OCI-LY7 (cell line): ENCODE results near the gene MRPS16. TPM values are rescaled to one million over a fixed set of nuclear protein-coding genes. Genes with fewer than 3 reads are reported as not detected.

Source experiments
- BruUV-seq: library from RNA; stranded (reverse); fragments of 400-500 nt; replicated peaks from 2 replicates; lab custom pipeline; 2021; lab: Mats Ljungman, UMichigan
- CTCF ChIA-PET: fragments of 300-600 bp; sonication (Branson Sonifier 250); formaldehyde crosslinking; loops from one replicate; lab custom pipeline; 2022; ENCODE audit warnings: antibody characterized with exemption; ENCODE audit not compliant: unreplicated experiment; lab: Charles Lee
- POLR2A ChIA-PET: fragments of 300-600 bp; sonication (Branson Sonifier 250); formaldehyde crosslinking; loops from one replicate; lab custom pipeline; 2022; ENCODE audit warnings: antibody characterized with exemption; lab: Charles Lee
- DNase-seq: peaks from one replicate; pipeline ENCODE4 v3.0.0-alpha.2; 2015; ENCODE audit warnings: low spot score
- H2AFZ ChIP-seq: fragments of 200-600 bp; sonication (generic), shearing (Covaris generic); 2 replicates; pipeline ENCODE4 v1.6.1; 2014; ENCODE audit warnings: mild to moderate bottlenecking, antibody characterized with exemption, low read length, moderate library complexity
- H3K27ac ChIP-seq: fragments of 200-600 bp; sonication (generic); 2 replicates; pipeline ENCODE4 v1.5.1; 2014; ENCODE audit warnings: mixed run types, low read depth, mild to moderate bottlenecking, moderate library complexity, low read length, inconsistent platforms; ENCODE audit not compliant: poor library complexity, severe bottlenecking
- H3K36me3 ChIP-seq: fragments of 200-600 bp; sonication (generic); 2 replicates; pipeline ENCODE4 v1.6.1; 2014; ENCODE audit warnings: mild to moderate bottlenecking, antibody characterized with exemption, low read length, moderate library complexity, mixed read lengths; ENCODE audit not compliant: insufficient read depth
- H3K4me1 ChIP-seq: fragments of 200-600 bp; sonication (generic); 2 replicates; pipeline ENCODE4 v1.5.1; 2014; ENCODE audit warnings: mild to moderate bottlenecking, low read length; ENCODE audit not compliant: insufficient read depth, poor library complexity, severe bottlenecking
- H3K4me2 ChIP-seq: fragments of 200-600 bp; sonication (generic); 2 replicates; pipeline ENCODE4 v1.6.1; 2014; ENCODE audit warnings: mild to moderate bottlenecking, low read length
- H3K4me3 ChIP-seq: fragments of 200-600 bp; sonication (generic); 2 replicates; pipeline ENCODE4 v1.5.1; 2014; ENCODE audit warnings: mild to moderate bottlenecking, low read depth, low read length; ENCODE audit not compliant: poor library complexity, severe bottlenecking
- H3K79me2 ChIP-seq: fragments of 200-600 bp; sonication (generic); 2 replicates; pipeline ENCODE4 v1.6.1; 2016; ENCODE audit warnings: low read depth, mild to moderate bottlenecking, low read length, moderate library complexity, mixed read lengths; ENCODE audit not compliant: insufficient read depth
- H3K9me2 ChIP-seq: fragments of 200-600 bp; sonication (generic); 2 replicates; pipeline ENCODE4 v1.6.1; 2016; ENCODE audit warnings: mild to moderate bottlenecking, low read length, mixed read lengths; ENCODE audit not compliant: insufficient read depth
- H3K9me3 ChIP-seq: fragments of 200-600 bp; sonication (generic); 2 replicates; pipeline ENCODE4 v1.6.1; 2014; ENCODE audit warnings: mild to moderate bottlenecking, mixed run types, low read length, mixed read lengths
- H4K20me1 ChIP-seq: fragments of 200-600 bp; sonication (generic); 2 replicates; pipeline ENCODE4 v1.6.1; 2014; ENCODE audit warnings: mild to moderate bottlenecking, antibody characterized with exemption, low read length, moderate library complexity, mixed read lengths; ENCODE audit not compliant: insufficient read depth
- EZH2phosphoT487 ChIP-seq: fragments of 200-600 bp; sonication (generic); IDR thresholded peaks from 2 replicates; pipeline ENCODE4 v1.6.1; 2018; ENCODE audit warnings: low read depth, borderline replicate concordance, mild to moderate bottlenecking, mixed run types, antibody characterized with exemption, low read length, moderate library complexity, mixed read lengths
- intact Hi-C: fragments of 100-400 bp; cut with micrococcal nuclease; formaldehyde crosslinking; loops from one replicate; pipeline ENCODE4 v1.10.0; 2022; ENCODE audit not compliant: unreplicated experiment
- total RNA-seq, 2 experiments: library from RNA; depleted of rRNA in 1 of 2; stranded (reverse); fragments of >200 nt in 1 of 2; shearing (Covaris generic) in 1 of 2; gene quantifications; 2 replicates each; pipeline ENCODE4 v1.2.3, GENCODE V29; 2014 to 2022
- TF ChIP-seq, protein P1 (sequence below): fragments of 200-600 bp; sonication (generic); conservative IDR thresholded peaks from 2 replicates; pipeline ENCODE4 v1.5.1; 2014; ENCODE audit warnings: mild to moderate bottlenecking, antibody characterized with exemption, low read length, moderate library complexity, mixed read lengths

The MRPS16 gene
- total RNA-seq, 2 experiments from 2014 or later: 81.6 to 135 TPM

GRCh38 chr10:73210395-73211105, 41.9 kb downstream of the MRPS16 start:
- no TSS peak for BruUV-seq

GRCh38 chr10:73209705-73210104, 42.7 kb downstream of the MRPS16 start:
- no TSS peak for BruUV-seq
- H3K9me3 ChIP-seq: no peaks in the 10 kb centered on the region
- H3K27ac ChIP-seq: no peak overlapping the region
- H3K4me2 ChIP-seq: no peak overlapping the region
- H3K4me1 ChIP-seq: no peaks in the 10 kb centered on the region
- H3K79me2 ChIP-seq: no peaks in the 10 kb centered on the region
- no peak overlapping the region for H3K4me3 ChIP-seq
- ChIA-PET CTCF (no interaction called here), POLR2A (interaction anchor here (0.6 kb wide), 1 partner anchor 66 kb away, joined by 3 read pairs; no protein-coding TSS in a partner anchor)
- no peaks in the 10 kb centered on the region for H3K36me3 ChIP-seq
- intact Hi-C loops: no loop called here
- no peak for TF ChIP-seq EZH2phosphoT487
- TF ChIP-seq, protein P1, sequence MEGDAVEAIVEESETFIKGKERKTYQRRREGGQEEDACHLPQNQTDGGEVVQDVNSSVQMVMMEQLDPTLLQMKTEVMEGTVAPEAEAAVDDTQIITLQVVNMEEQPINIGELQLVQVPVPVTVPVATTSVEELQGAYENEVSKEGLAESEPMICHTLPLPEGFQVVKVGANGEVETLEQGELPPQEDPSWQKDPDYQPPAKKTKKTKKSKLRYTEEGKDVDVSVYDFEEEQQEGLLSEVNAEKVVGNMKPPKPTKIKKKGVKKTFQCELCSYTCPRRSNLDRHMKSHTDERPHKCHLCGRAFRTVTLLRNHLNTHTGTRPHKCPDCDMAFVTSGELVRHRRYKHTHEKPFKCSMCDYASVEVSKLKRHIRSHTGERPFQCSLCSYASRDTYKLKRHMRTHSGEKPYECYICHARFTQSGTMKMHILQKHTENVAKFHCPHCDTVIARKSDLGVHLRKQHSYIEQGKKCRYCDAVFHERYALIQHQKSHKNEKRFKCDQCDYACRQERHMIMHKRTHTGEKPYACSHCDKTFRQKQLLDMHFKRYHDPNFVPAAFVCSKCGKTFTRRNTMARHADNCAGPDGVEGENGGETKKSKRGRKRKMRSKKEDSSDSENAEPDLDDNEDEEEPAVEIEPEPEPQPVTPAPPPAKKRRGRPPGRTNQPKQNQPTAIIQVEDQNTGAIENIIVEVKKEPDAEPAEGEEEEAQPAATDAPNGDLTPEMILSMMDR: no peak
- H2AFZ ChIP-seq: no peak overlapping the region
- H3K9me2 ChIP-seq: no peaks in the 10 kb centered on the region
- no peaks in the 10 kb centered on the region for H4K20me1 ChIP-seq
- no peak for DNase-seq

More at GRCh38 chr10:73210395-73211105, 41.9 kb downstream of the MRPS16 start:
- Histone ChIP-seq H3K4me2 (no peak overlapping the region), H3K79me2 (no peaks in the 10 kb centered on the region), H3K27ac (no peak overlapping the region), H2AFZ (no peak overlapping the region), H3K36me3 (no peaks in the 10 kb centered on the region), H3K4me3 (no peak overlapping the region), H4K20me1 (no peaks in the 10 kb centered on the region), H3K4me1 (no peaks in the 10 kb centered on the region), H3K9me3 (no peaks in the 10 kb centered on the region), H3K9me2 (no peaks in the 10 kb centered on the region)
- TF ChIP-seq, protein P1: no peak
- TF ChIP-seq EZH2phosphoT487: no peak
- no peak for DNase-seq
- POLR2A ChIA-PET: no interaction called here
- intact Hi-C loops: no loop called here
- CTCF ChIA-PET: no interaction called here

DNA sequence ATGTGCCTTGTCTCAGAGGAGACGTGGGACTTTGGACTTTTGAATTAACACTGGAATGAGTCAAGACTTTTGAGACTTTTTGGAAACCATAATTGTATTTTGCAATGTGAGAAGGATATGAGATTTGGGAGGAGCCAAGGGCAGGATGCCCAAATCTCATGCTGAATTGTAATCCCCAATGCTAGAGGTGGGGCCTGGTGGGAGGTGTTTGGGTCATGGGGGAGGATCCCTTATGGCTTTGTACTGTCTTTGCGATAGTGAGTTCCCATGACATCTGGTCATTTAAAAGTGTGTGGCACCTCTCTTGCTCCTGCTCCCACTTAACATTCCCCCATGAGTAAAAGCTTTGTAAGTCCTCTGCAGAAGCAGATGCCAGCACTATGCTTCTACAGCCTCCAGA, 44.6 kb downstream of the MRPS16 start:
- no peak for DNase-seq
- Histone ChIP-seq H3K9me2 (no peaks in the 10 kb centered on the region), H3K4me1 (no peaks in the 10 kb centered on the region), H3K9me3 (no peaks in the 10 kb centered on the region), H2AFZ (no peak overlapping the region), H3K4me3 (no peak overlapping the region), H3K27ac (no peak overlapping the region), H4K20me1 (no peaks in the 10 kb centered on the region), H3K79me2 (no peaks in the 10 kb centered on the region), H3K36me3 (no peaks in the 10 kb centered on the region), H3K4me2 (no peak overlapping the region)
- ChIA-PET POLR2A (interaction anchor here (0.7 kb wide), 1 partner anchor 520 kb away, joined by 3 read pairs; no protein-coding TSS in a partner anchor), CTCF (no interaction called here)
- BruUV-seq: no TSS peak
- intact Hi-C loops: no loop called here
- no peak for TF ChIP-seq EZH2phosphoT487
- TF ChIP-seq, protein P1: no peak
